Inferior parietal cortex (tissue), 1 donor: Measurements from ENCODE around the gene ZNF674.
"Not testable (repeated sequence)": the region's sequence is repeated elsewhere in the genome, so short reads cannot be mapped to it uniquely, and the experiment has no call there.

Experiments
- DNase-seq: peaks from one replicate; pipeline ENCODE4 v3.0.0-alpha.2; 2016; ENCODE audit errors: extremely low spot score

The ZNF674 gene

GRCh38 chrX:46569621-46570020 lies 24.4 kb upstream of the ZNF674 start:
- DNase-seq = no peak

DNA sequence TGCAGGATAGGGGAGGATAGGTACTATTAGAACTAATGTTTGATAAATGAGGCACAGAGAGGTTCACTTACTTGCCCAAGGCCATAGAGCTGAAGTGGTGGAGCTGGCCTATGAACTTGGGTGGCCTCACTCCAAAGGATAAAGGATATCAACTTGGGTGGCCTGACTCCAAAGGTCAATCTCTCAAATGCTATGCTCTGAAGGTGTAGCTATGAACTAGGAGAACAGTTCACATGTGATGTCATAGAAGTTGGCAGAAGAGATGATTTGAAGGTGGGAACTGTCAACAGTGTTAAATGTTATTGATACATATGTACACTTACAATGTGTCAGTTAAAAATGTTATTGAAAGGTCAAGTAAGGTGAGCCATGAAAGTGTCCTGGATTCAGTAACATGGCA lies 22.2 kb upstream of the ZNF674 start:
- no peak for DNase-seq

GRCh38 chrX:46561824-46562657 lies 16.8 kb upstream of the ZNF674 start:
- DNase-seq = no peak

- DNase-seq = no peak
These were observed 13.8 kb upstream of the ZNF674 start for GRCh38 chrX:46559062-46559461.

- DNase-seq = no peak
These were observed 9.7 kb upstream of the ZNF674 start for GRCh38 chrX:46554942-46555341.

GRCh38 chrX:46553935-46554334 lies 8.7 kb upstream of the ZNF674 start:
- no peak for DNase-seq

GRCh38 chrX:46551494-46552128 lies 6.4 kb upstream of the ZNF674 start:
- no peak for DNase-seq

DNA sequence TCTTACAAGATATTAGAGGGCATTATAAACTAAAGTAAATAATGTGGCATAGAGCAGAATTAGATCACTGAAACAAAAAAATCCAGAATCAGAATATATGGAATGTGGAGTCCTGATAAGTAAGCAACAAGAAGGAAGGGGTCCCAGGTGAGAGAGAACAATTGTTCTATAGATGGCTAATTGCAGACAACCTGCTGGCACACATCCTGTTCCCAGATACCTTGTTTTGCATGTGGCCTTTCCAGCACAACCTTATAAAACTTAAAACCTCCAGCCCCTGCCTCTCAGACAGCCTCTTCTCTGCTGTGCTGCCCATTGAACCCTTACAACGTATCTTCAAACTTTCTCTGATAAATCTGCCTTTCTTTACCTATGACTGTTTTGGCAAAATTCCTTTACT lies 4.7 kb upstream of the ZNF674 start:
- no peak for DNase-seq

- no peak for DNase-seq
These were observed 2.6 kb upstream of the ZNF674 start for GRCh38 chrX:46547857-46548256.

- not testable (repeated sequence) for DNase-seq
These were observed 694 bp downstream of the ZNF674 start for GRCh38 chrX:46544527-46544926.

GRCh38 chrX:46543441-46543840 lies 1.8 kb downstream of the ZNF674 start:
- DNase-seq = no peak

DNA sequence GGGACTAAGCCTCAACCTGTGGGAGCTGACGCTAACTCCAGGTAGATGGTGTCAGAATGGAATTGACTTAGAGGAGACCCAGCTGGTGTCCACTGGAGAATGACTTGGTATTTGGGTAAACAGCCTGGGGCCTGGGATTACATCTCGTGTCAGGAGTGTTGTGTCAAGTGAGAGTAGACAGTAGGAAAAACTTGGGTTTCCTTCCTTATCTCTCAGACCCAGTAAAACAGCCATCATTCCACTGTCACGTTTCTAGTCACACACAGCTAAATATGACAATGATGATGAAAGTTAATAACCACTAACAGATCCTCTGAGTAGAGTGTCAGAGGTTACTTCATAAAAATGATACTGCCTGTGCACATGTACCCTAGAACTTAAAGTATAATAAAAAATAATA lies 13.8 kb downstream of the ZNF674 start:
- no peak for DNase-seq

DNA sequence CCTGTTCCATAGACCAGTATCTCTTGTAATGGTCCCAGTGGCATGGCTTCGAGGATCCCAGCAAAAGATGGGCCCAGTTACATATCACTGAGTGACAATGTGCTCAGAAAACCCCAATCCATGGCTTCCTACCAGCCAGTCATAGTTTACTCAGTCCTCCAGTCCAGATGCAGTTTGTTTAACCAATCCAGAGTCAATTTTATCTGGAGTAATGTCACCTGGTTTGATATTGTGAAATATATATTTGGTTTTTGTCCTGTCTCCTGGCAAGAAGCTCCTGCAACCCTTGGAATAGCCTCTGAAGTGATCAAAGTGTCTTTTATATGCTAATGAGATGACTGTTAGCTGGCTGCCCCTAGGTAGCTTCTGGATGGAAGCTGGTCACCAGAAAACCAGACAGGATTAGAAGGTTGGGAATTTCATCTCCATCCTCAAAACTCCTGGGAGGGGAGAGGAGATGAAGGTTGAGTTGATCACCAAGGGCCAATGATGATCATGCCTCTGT lies 14.8 kb downstream of the ZNF674 start:
- DNase-seq = not testable (repeated sequence)

GRCh38 chrX:46529740-46530403 lies 15.3 kb downstream of the ZNF674 start:
- DNase-seq = not testable (repeated sequence)

DNA sequence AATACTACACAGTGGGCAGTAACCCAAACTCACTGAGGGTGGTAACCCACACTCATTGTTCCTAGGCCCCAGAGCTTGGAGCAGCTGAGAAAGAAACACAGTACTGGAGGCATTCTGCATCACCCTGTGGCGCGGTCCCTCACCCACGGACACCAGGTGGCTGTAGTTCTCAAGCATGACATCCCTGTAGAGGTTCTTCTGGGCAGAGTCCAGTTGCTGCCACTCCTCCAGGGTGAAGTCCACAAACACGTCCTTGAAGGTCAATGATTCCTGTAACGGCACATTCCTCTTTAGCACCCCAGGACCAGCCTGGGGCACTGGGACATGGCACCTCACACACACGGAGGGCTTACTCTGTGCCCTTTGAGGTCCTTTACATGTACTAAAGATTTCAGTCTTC lies 16.6 kb downstream of the ZNF674 start:
- not testable (repeated sequence) for DNase-seq

DNA sequence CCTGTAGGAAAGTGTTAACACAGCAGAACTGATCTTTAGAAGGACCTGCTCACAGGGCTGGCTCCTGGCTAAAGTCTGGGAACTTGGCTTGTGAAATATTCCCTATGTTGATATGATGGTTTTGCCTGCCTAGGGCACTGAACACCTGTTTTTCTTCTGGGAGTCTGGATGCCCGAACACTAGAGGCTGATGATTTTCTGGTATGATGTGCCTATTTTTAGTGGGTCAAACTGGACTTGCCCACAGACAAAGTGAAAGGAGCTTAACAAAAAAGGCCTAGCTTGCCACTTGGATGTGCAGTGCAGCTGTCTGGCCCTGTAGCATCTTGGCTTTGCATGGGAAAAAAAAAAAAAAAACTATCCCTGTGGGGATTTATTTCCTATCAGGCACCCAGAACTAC lies 39.1 kb downstream of the ZNF674 start:
- no peak for DNase-seq

- no peak for DNase-seq
These were observed 42.4 kb downstream of the ZNF674 start for GRCh38 chrX:46502848-46503247.

GRCh38 chrX:46500054-46500453 lies 45.2 kb downstream of the ZNF674 start:
- no peak for DNase-seq

- DNase-seq = no peak
These were observed 56.5 kb downstream of the ZNF674 start for GRCh38 chrX:46488712-46489111.

- DNase-seq = no peak
These were observed 59.3 kb downstream of the ZNF674 start for GRCh38 chrX:46485897-46486296.

DNA sequence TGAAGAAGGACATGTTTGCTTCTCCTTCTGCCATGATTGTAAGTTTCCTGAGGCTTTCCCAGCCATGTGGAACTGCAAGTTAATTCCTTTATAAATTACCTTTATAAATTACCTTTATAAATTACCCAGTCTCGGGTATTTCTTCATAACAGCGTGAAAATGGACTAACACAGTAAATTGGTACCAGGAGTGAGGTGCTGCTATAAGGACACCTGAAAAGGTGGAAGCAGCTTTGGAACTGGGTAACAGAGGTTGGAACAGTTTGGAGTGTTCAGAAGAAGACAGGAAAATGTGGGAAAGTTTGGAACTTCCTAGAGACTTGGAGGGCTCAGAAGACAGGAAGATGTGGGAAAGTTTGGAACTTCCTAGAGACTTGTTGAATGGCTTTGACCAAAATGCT lies 66.6 kb downstream of the ZNF674 start:
- DNase-seq = not testable (repeated sequence)

- DNase-seq = no peak
These were observed 67.8 kb downstream of the ZNF674 start for GRCh38 chrX:46477435-46477834.

DNA sequence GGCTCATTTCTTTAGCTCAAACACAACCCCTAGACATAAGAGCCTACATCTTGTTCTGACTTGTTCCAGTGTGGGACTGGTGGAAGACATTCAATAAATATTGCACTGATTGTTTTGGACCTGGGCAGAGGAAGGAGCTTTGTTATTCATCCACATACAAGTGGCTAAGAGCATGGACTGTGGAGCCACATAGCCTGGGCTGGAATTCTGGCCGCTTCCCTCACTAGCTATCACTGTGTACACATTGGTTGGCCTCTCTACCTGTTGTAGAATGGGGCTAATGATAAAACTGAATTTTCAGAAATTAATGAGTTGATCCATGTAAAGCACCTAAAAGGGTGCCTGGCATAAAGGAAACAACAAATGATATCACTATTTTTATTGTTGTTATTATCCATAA lies 80.0 kb downstream of the ZNF674 start:
- no peak for DNase-seq
